ENCODE results near the gene TMPRSS15.

Gene TMPRSS15

DNA sequence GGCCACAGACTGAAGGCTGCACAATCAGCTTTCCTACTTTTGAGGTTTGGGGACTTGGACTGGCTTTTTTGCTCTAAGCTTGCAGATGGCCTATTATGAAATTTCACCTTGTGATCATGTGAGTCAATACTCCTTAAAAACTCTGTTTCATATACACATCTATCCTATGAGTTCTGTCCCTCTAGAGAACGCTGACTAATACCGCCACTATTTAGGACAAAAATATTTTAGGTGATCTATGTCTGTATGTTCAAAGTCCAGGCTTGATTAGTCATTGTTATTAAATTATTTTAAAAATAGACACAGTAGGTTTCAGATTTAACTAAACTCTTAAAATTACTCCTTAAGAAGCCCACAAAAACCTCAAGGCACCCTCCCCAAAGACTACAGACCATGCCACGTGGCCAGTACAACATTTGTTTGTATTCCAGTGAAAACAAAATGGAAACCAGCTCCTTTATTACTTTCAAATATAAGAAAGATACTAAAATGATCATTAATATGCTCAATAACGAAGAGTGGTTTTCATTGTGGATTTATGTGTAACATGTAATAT lies 63.1 kb downstream of the TMPRSS15 start:
- no peak for DNase-seq

DNA sequence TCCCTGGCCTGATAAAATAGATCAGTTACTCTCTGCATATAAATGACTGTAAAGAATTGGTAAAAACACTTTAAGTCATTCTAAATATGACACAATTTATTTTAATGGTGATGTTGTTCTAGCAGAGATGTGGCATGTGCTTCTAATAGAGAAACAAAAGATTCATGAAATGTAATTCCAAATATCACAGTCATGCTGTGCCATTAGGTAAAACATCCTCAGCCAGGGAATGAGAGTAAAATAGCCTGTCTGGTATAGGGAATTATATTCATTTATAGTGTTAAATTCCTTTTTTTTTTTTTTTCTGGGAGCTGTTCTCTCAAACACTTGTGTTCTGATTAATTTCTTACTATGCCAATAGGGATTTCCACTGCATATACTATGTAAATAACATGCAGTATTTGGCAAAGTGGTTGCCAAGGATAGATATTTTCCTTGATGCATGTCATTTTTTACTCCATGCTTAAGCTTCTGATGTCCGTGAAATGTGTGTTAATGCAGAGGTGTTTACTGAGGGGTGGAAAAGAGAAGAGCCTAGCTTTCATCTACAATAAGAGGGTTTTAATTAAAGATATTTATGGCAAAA lies 67.8 kb downstream of the TMPRSS15 start:
- no peak for DNase-seq

DNA sequence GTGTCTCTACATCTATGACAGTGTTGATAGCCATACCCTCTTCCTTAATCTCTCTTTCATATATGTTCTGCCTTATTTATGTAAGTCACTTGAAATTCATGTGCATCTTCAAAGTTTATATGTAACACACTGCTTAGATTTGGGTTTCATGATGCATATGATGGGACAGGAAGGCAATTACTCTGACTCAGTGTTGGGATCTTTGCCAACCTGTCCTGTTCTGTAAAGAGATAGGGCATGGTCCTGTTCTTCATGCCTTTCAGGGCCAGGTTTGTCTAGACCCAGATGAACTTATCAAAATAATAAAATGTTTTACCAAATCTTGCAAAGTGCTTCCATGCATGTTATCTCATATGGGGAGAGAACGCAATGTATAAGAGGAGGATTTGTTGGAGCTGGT lies 69.5 kb downstream of the TMPRSS15 start:
- DNase-seq, result no peak

DNA sequence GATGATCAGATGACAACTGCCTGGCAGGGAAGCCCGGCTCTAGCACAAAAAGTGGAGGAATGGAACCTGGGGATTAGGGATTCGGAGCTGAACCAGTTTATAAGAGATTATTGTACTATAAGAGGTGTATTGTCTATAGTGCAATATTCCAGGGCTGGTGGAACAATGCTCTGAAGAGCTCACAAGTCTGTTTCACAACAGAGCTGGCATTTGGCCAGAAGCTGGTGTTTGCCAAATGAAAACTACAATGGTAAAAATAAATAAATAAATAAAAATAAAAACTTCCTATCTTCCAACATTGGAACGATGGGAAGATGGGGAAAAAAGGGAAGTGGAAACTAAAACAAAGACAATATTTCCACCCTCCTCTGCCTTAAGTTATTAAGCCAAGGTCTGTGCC lies 85.4 kb downstream of the TMPRSS15 start:
- no peak for DNase-seq

DNA sequence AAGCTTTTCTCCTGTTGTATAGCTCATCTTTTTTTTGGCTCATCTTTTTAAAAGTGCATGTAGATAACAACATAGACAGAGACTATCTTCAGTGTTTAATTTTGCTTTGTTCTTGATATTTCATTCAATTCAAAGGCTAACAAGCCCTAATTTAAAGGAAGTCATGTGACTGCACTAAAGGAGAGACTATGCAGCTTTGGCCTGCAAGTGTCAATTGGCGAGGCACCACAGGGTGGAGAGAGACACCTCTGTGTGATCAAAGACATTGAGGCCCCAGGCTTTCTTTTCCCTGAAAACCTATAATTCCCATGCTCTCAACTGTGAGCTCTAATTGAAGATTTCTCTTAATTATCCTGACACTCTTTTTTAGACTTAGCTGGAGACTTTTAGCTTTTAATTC lies 105.4 kb downstream of the TMPRSS15 start:
- no peak for DNase-seq

DNA sequence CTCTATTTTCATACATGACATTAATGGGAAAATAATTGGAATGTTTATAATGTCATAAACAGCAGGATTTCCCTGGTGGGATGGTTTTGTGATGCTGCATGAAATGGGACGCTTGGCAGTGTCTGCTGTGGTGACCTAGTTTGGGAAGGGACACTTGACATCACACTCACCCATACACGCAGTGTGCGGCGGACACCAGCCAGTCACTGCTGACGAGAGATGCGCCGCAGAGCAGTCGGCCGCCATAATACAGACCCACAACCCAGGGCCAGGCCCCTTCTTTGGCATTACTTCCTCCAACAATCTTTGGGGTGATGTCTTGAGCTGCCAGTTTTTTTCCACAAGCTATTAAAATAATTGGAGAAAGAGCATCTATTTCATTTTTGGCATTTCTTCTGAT lies 109.5 kb downstream of the TMPRSS15 start:
- DNase-seq, result no peak

DNA sequence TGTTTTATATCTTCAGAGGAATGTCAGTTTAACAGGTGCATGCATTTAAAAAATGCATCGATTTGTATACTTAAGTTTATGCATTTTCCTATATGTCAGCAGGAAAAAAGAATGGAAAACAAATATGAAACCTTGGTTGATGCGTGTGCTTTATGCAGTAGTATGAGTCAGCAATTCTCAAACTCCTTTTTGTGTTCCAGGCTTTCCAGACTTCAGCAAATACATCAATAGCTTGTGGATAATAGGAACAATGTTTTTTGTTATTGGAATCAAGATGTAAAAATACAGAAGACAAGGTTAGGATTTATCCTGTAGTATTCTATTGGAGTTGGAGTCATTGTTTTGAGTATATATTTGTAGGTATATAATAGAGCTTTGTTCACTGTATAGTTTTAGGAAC lies 113.7 kb downstream of the TMPRSS15 start:
- no peak for DNase-seq

DNA sequence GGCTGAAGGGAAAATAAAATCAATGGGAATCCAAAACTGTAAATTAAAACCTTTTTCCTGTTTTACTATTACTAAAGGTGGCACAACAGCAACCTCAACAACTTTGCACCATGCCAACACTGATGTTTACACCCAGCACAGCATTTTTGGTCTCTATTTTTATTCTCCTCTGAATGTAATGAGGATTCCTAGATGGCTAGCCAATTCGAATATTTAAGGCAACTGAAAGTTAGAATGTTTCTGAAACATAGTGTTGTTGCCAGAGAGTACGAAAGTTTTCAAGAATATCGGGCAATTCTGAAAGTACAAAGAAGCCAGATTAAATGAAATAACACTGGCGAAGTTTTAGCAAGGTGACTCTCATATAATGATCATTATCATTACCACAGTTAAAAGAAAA lies 118.2 kb downstream of the TMPRSS15 start:
- no peak for DNase-seq

DNA sequence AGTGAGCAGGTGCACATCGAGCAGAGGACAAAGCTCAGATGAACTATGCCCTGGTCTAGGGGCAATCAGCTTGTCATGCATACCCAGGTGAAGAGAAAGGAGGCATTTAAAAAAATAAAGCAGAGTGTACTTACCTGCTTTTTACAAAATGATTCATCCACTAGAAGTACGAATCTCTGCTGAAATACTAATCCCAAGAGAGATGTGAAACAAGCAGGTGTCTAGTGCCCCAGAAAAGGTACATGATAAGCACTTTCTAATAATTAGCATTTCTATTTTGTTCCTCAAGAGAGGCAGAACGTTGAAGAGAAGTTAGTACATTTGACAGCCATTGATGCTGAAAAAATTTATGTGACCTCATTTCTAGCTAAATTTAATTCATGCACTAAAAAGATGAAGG lies 127.8 kb downstream of the TMPRSS15 start:
- DNase-seq, result no peak

DNA sequence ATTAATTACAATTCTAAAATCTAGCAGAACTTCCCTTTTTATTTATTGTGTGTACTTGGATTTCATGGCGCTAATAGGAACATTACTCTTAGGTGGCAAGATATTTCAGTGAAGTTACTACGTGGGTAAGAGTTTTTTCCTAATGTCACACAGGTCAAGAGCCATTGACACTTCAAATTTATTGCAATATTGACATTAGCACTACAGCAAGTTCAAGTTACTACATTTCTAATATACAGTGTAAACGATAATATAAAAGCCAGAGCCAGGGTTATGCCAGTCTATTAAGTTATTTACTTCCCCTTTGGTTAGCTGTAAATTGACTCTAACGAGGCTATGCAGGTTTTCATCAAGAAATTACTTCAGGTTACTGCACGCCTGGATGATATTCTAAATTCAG lies 129.2 kb downstream of the TMPRSS15 start:
- DNase-seq, result no peak

DNA sequence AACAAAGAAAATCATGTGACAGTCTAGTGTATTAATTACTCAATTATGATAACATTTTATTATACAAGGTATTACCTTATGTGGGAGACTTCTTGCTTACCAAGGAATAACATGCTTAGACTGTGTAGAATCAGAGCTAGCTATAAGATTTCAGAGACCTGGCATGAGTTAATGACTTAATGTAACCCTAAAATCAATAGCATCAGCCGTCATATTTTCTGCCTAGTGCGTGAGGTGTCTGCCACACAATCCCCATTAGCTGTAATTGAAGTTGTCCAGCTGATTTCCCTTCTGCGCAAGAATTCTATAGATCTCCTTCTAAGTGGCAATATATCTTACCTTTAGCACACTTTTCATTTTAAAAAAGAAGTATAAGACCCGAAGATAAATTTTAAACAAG lies 130.2 kb downstream of the TMPRSS15 start:
- DNase-seq, result no peak

DNA sequence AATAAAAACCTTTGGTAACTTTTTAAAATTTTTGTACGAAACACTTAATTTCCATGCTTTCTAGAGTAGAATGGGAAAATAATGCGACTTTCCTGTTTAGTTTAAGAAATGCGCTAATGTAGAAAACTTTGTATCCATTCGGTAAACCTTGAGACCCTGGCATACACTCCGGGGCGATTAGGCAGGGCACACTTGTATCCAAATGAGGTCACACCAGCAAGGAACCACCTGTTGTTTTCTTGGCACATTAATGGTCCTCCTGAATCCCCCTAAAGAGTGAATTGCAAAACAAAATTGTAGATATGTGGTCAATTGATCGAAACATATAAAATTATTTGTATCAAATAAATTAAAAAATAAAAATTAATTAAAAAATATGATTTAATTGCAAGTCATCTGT lies 133.7 kb downstream of the TMPRSS15 start:
- DNase-seq, result no peak

DNA sequence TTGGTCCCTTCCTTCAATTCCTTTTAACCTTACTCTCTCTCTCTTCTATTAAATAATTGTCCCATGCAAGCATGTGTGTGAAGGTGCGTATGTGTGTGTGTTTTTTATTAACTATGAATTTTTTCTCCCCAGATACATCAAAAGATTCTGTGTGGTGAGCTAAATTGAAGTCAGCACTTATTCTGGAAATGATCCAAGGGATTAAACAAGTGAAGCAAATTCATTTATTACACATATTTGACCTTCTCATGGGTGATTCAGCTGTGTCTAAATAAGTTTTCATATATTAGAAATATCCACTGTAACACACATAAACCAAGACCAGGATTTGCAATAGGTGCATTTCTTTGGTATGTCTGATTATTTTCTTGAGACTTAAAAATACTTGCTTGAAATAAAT lies 134.7 kb downstream of the TMPRSS15 start:
- DNase-seq, result no peak

DNA sequence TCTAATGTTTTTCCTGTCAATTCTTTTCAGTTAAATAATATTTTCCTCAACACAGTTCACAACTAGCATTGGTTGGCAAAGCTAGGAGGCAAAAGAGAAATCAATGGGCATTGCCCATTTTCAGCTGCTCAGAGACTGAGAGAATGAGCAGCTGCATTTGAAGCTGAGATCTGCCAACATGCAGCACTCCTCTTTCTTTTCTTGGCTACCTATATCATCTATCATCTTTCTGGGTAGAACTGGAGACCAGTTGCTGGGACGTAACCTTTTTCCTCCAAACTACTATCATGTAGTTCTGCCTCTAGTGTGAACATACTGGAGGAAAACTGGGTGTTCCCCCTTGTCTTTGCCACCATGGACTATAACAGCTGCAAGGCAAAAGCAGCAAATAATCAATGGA lies 136.1 kb downstream of the TMPRSS15 start:
- DNase-seq, result no peak

DNA sequence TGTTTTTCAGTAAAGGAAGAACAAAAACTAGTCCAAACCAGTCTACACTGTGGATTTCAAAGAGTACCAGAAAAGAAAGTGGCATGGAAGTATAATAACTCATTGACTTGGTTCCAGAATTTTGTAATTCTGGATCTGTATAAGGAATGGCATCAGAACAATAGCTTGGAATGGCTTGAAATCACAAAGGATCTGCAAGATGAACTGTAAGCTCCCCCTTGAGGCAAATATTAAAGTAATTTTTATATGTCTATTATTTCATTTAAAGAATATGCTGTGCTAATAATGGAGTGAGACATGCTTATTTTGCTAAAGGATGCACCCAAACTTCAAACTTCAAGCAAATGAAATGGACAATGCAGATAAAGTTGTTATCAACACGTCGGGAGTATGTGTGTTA lies 137.6 kb downstream of the TMPRSS15 start:
- no peak for DNase-seq

DNA sequence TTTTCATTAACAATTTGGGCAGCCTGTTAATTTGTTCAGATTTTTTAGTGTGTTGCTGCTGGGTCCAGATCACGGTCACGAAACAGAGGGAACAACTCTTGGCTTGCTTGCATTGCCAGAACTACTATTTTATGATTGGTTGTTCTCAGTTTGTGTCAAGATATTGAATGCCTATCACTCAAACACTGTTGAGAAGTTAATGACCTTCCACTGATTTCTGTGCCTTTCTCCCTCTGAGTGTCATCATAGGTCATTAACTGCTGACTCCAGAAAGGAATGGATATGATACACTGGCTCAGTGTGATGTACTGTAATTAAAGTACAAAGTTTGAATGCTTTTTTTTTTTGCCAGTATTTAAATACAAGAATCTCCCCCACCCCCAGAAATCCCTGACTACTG lies 149.8 kb downstream of the TMPRSS15 start:
- no peak for DNase-seq

DNA sequence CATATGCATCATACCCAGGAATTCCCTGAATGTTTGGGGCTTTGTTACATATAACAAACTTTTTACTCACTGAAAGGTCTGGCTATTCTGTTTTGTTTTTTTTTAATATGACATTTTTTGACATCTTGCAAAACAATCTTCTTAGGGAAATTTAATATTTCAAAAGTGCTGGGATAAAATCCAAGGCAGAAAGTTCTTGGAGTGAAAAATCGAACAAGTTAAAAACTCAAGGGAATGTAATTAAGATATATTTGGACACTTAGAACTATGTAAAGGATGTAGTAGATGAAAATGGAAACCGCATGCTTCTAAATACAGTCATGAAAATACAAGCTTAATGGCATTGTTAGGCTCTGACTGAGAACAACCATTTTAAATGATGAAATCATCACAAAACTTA lies 150.4 kb downstream of the TMPRSS15 start:
- no peak for DNase-seq

DNA sequence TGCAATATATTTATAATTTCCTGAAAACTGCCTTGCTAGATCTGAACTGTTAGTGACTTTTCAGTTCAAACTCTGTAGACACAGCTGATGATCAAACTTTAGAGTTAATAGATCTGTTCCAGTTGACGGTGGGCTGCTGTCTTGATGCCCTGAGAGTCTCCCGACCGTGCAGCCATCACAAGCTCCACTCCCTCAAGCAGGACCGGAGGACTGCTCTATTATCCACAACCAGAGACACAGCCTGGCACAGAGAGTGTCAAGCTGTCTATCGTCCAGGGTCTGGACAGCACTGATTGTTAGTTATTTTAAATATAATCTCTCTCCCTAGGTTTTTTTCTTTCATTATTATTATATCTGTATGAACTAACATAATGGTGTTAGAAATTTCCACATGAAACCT lies 150.9 kb downstream of the TMPRSS15 start:
- DNase-seq, result no peak

DNA sequence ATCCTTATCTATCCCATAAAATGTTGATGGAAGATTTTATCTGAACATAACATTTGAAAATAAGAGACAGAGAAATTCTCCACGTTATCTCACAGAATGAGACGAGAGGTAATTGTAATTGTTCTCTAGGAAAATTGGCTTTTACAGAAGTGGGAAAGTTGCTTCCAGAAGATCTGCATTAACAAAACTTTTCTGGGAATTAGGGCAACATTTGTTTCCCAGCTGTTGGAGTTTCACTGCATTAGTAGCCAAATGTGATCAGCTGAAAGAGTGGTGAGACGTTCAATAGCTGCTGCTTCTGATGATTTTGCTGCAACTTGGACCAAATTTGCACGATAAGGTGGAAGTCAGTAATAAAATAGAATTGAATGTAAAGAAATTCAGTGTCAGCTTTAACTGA lies 151.3 kb downstream of the TMPRSS15 start:
- no peak for DNase-seq

DNA sequence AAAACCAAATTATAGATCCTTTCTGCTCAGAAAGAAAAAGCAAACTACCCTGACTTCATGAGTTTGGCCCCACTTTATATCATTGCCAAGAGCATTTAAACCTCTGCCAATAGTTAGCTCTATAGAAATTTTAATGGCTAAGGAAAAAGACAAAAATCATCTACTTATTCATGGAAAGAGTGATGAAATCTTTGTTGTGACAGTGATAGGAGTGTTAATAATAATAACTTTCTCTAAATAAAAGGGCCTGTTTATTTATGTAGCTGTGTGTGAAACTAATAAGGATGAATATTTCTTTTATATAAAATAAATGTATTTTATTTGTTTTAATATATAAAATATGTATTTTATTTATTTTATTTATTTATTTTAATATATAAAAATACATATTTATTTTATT lies 152.5 kb downstream of the TMPRSS15 start:
- no peak for DNase-seq

DNA sequence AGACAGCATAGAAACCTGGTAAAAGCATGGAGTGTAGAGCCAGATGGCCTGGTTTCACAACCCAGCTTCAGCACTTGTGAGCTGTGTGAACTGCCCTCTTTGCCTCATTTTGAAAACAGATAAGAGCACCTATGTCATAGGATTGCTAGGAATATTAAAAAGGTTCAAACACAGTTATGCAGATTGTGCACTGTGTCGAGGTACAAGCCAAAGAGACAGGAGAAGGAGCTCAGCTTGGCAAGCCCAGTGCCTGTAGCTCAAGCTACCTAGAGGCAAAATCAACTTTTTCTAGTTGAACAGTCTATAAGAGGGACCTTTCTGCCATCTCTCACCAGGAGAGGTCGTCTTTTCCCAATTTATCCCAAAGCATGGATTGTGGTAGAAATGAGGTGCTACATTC lies 153.9 kb downstream of the TMPRSS15 start:
- DNase-seq, result no peak

DNA sequence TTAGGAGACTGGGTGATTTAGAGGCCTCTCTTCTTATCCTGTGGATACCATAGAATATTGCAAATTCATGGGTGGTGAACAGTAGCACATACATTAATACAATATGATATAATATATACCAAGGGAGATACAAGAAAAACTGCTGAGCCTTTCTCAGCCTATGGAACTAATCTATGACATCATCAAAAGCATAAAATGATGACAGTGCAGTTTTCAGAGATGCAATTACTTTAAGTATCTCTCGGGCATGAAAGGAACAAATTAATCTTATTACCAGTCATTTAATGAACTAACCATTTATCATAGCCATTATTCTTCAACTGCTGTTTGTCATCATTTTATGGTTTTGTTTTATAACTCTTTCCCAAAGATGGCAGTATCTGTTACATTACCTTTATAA lies 155.4 kb downstream of the TMPRSS15 start:
- DNase-seq, result no peak

DNA sequence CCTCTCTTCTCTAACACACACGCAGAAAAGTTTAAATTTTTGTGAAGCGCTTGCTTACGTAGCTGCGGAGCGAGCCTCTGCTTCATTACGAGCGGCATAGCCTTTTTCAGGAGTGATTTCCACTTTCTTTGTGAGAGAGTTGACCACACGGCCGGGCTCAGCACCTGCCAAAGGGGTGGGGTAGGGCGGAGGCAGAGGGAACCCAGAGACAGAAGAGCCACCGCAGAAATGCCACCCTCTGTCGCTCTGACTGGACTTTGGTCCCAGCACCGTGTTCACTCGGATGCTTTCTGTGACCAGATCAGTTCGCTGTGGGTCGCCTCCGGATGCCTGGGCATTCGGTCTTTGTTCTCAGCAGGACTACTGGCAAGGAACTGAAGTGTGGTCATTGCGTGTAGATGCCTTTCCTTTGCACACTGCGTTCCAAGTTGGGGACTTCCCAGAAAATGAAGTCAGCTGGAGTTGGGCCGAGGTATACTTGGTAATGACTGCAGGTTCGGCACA lies 158.1 kb downstream of the TMPRSS15 start:
- DNase-seq, result peak; percentile 5

DNA sequence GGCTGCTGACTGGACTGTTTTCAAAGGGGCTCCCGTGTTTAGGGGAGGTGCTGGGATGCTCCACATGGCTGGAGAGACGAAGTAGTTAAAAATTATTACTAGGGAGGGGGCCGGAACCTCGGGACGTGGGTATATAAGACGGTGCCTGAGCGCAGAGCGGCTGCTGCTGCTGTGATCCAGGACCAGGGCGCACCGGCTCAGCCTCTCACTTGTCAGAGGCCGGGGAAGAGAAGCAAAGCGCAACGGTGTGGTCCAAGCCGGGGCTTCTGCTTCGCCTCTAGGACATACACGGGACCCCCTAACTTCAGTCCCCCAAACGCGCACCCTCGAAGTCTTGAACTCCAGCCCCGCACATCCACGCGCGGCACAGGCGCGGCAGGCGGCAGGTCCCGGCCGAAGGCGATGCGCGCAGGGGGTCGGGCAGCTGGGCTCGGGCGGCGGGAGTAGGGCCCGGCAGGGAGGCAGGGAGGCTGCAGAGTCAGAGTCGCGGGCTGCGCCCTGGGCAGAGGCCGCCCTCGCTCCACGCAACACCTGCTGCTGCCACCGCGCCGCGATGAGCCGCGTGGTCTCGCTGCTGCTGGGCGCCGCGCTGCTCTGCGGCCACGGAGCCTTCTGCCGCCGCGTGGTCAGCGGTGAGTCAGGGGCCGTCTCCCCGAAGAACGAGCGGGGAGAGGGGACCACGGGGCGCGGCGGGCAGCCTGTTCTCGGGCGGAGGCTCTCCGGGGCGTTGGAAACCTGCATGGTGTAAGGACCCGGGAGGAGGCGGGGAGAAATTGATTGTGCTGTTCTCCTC lies 158.7 kb downstream of the TMPRSS15 start, which contains the start of gene CHODL:
CHODL (plus strand) TSS at position 163 of the 793 bp plus-strand sequence; CDS start at position 554, 391 bp downstream.
- no peak for DNase-seq
